ENCODE results near the gene PAXIP1. TPM values are rescaled to one million over a fixed set of nuclear protein-coding genes. Genes with fewer than 3 reads are reported as not detected.

PAXIP1 gene
- total and polyA plus RNA-seq, 12 donors, result 2.5 to 8.8 (median 6.2) TPM

DNA sequence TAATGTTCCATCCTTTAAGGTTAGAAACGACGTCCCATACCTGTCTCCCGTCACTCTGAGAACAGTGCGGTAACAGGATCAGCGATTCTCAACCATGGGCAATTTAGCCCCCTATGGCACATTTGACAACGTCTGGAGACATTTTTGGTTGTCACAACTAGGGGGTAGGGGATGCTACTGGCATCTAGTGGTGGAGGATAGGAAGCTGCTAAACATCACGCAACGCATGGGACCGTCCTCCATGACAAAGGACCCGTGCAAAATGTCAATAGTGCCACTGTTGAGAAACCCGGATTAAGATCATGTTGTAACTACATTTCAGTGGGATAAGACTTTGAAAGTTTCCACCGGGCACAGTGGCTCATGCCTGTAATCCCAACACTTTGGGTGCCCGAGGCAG, 5.0 kb upstream of the PAXIP1 start:
- Histone ChIP-seq H3K4me3 (no peak overlapping the region), H3K27ac (no peak overlapping the region), H3K27me3 (no peaks in the 10 kb centered on the region), H3K36me3 (peaks cover 0 to 11% (median 0%) of the 10 kb centered on the region in 9 donors), H3K4me1 (peaks cover 2 to 13% (median 11%) of the 10 kb centered on the region in 9 donors), H3K9me3 (no peaks in the 10 kb centered on the region)
- intact Hi-C loops (cut with DNase I), result loop anchor here in 1 of 10 donors (10.0 kb wide), 1 partner anchor 53 kb away; no protein-coding TSS in a partner anchor
- TF ChIP-seq, protein P1, sequence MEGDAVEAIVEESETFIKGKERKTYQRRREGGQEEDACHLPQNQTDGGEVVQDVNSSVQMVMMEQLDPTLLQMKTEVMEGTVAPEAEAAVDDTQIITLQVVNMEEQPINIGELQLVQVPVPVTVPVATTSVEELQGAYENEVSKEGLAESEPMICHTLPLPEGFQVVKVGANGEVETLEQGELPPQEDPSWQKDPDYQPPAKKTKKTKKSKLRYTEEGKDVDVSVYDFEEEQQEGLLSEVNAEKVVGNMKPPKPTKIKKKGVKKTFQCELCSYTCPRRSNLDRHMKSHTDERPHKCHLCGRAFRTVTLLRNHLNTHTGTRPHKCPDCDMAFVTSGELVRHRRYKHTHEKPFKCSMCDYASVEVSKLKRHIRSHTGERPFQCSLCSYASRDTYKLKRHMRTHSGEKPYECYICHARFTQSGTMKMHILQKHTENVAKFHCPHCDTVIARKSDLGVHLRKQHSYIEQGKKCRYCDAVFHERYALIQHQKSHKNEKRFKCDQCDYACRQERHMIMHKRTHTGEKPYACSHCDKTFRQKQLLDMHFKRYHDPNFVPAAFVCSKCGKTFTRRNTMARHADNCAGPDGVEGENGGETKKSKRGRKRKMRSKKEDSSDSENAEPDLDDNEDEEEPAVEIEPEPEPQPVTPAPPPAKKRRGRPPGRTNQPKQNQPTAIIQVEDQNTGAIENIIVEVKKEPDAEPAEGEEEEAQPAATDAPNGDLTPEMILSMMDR (IDR thresholded peaks at IDR 0.05), result peak in 4 of 9 donors; percentile 15 to 35 (median 24)
- 61 to 64% methylated on average over 13 of the region's 13 CpGs for WGBS, 2 donors
- ATAC-seq (no peak), DNase-seq (no peak)

DNA sequence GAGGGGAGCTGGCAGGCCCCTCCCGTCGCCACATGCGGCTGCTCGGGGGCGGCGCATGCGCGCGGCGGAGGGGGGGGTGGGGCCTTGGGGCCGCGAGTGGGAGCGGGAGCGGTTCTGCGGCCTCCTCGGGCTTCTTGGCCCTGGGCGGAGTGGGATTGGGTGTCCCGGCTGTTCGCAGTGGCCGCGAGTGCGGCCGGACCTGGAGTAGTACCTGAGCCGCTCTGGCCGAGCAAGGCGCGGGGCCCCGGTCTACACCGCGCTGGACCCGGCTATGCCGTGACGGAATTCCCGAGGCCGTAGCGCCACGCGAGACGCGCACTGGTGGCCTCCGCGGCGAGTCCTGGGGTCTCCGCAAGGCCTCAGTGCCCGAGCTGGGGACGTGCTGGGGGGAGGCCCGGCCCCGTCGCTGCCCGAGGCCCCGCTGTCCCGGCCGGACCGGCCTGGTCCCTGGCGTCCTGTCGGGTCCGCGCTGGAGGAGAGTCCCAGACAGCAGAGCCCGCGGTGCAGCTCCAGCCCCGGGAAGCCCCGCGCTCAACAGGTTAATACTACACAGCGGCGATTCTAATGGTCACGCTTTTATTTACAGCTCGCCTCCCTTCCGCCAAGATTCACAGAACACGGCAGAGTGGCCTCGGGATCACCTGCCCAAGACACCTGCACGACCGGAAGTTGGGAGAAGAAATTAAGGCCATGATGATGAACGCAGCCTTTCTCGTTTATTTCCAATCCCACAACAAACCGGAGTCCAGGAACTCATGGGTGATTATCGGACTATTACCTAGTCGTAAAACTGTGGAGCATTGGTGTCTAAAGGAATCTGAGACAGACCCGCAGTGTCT, 671 bp upstream of the PAXIP1 start:
- intact Hi-C loops (cut with DNase I), result loop anchor here in 6 of 10 donors (5.0 to 10.0 kb wide), 4 partner anchors 49 to 299 kb away; partner anchors contain the start of gene INSIG1 (in 4 of the 6)
- 1% methylated on average over 53 to 78 of the region's 78 CpGs for WGBS, 2 donors
- Histone ChIP-seq H3K27me3 (no peaks in the 10 kb centered on the region), H3K9me3 (no peaks in the 10 kb centered on the region), H3K36me3 (peaks cover 0 to 12% (median 0%) of the 10 kb centered on the region in 9 donors), H3K27ac (peak overlapping the region; percentile 76 to 97 (median 93)), H3K4me3 (peak overlapping the region; percentile 72 to 100 (median 95)), H3K4me1 (peaks cover 2 to 28% (median 16%) of the 10 kb centered on the region in 9 donors)
- peak; percentile 72 to 80 for DNase-seq
- ATAC-seq, result peak; percentile 97 to 99 (median 98)
- TF ChIP-seq, protein P1 (IDR thresholded peaks at IDR 0.05), result no peak

DNA sequence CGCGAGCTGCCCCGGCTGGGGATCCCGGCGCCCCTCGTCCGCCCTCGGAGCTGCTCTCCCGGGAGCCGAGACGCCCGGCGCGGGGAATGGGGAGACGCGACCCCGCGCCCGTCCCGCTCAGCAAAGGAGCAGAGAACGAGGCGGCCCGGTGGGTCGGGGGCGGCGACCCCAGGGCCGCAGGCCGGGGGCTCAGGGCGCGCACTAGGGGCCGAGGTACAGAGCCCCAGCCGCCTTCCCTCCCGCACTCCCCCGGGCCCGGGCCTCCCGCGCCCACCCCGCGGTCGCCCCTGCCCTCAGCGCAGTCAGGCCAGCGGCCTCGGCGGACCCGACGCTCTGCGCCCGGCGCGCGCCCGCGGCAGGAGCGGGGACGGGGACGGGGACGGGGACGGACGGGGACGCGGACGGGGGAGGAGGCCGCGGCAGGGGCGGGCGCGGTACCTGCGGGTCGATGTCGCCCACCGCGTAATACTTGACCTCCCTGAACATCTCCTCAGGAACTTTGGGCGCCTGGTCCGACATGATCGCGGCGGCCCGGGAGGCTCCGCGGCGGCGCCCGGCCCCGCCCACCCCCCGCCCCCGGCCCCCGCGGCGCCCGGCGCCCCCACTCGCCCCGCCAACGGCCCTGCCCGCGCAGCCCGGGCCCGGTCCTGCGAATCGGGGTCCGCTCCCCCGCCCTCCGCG, 373 bp downstream of the PAXIP1 start:
- peak in 7 of 8 donors; percentile 10 to 48 (median 22) for ATAC-seq
- 0% methylated on average over 45 to 104 of the region's 104 CpGs for WGBS, 2 donors
- Histone ChIP-seq H3K27ac (peak overlapping the region; percentile 28 to 96 (median 76)), H3K27me3 (no peaks in the 10 kb centered on the region), H3K9me3 (no peaks in the 10 kb centered on the region), H3K36me3 (peaks cover 0 to 23% (median 0%) of the 10 kb centered on the region in 9 donors), H3K4me1 (peaks cover 2 to 28% (median 16%) of the 10 kb centered on the region in 9 donors), H3K4me3 (peak overlapping the region; percentile 47 to 100 (median 82))
- DNase-seq, result peak; percentile 23 to 55
- TF ChIP-seq, protein P1 (IDR thresholded peaks at IDR 0.05), result no peak
- intact Hi-C loops (cut with DNase I), result loop anchor here in 6 of 10 donors (5.0 to 10.0 kb wide), 4 partner anchors 48 to 300 kb away; partner anchors contain the start of gene INSIG1 (in 4 of the 6)
